Heart left ventricle (tissue), 13 donors: Measurements from ENCODE around the gene IZUMO2.

Experiments
- POLR2A ChIP-seq, 2 donors: fragments of 450-650 bp; IDR thresholded peaks; one replicate each; pipeline ENCODE4 v1.6.1; 2017; ENCODE audit warnings: antibody characterized with exemption in 2 of 2, mild to moderate bottlenecking in 2 of 2, moderate library complexity in 2 of 2
- TF ChIP-seq, protein P1 (sequence below), 12 donors: fragments of 200-600 bp; sonication (generic) in 4 of 12; IDR thresholded peaks; one replicate each; pipeline versions ENCODE4 v1.5.0 to v1.8.0; 2018 to 2022; ENCODE audit warnings: antibody characterized with exemption in 12 of 12, mild to moderate bottlenecking in 5 of 12
- donor health status: ischemic (EF 13 %, LVEDD 7.1; RV severe dilation, severe dysfunction).
- donor health status: DM: no; HTN: yes; CAD: no.
- donor health status: DM: no; HTN: no; CAD: no.
- donor health status: ischemic (EF 25% LVEDD 6.9; RV normal size, moderate dysfunction).
- donor health status: ischemic (EF 25% LVEDD 5.7; RV mildly dilated, moderate dysfunction).
- donor health status: ischemic (EF 35%, LVEDD 5.7; RV mildly dilated, moderate dysfunction).
- donor health status: nonischemic (EF 11% LVEDD 7.7; RV severe dilation, severe dysfunction).
- donor health status: DM: yes; HTN: yes; CAD: no.
- donor health status: PGD.
- donor health status: ischemic (EF 29% LVEDD 5.4; RV normal size, mild dysfunction).
- donor health status: nonischemic (EF 23%, LVEDD 6.1; RV moderate dilation, normal function).

DNA sequence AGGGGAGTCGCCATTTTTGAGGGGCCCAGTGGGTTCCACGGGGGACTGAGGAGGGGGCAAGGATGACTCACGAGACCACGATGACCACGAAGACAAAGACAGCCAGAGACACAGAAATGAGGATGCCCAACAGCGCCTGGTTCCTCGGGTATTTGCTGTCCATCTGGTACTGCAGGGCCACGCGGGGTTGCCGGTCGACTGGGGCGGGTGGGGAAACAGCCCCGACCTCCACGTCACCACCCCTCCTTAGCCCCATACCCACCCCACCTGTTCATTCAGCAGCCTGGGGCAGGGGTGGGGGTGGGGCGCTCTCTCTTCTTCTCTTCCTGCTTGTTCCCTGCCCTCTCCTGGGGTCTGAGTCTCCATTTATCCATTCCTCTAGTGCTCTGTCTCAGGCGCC, 8.6 kb downstream of the IZUMO2 start:
- TF ChIP-seq POLR2A (IDR thresholded peaks at IDR 0.05): no peak
- TF ChIP-seq, protein P1, sequence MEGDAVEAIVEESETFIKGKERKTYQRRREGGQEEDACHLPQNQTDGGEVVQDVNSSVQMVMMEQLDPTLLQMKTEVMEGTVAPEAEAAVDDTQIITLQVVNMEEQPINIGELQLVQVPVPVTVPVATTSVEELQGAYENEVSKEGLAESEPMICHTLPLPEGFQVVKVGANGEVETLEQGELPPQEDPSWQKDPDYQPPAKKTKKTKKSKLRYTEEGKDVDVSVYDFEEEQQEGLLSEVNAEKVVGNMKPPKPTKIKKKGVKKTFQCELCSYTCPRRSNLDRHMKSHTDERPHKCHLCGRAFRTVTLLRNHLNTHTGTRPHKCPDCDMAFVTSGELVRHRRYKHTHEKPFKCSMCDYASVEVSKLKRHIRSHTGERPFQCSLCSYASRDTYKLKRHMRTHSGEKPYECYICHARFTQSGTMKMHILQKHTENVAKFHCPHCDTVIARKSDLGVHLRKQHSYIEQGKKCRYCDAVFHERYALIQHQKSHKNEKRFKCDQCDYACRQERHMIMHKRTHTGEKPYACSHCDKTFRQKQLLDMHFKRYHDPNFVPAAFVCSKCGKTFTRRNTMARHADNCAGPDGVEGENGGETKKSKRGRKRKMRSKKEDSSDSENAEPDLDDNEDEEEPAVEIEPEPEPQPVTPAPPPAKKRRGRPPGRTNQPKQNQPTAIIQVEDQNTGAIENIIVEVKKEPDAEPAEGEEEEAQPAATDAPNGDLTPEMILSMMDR (IDR thresholded peaks at IDR 0.05): no peak
